K562 (cell line): ENCODE results near the gene SLC25A14. TPM values are rescaled to one million over a fixed set of nuclear protein-coding genes. Genes with fewer than 3 reads are reported as not detected.

Experiments used
- ATAC-seq: fragments of 200-7000 bp; cut with Tn5 transposase; 3 replicates; pipeline ENCODE4 v1.9.1; 2020; ENCODE audit warnings: moderate library complexity
- BruUV-seq: library from RNA; stranded (reverse); fragments of 400-500 nt; replicated peaks from 2 replicates; lab custom pipeline; 2021; lab: Mats Ljungman, UMichigan
- CTCF ChIA-PET: fragments of 300-600 bp; formaldehyde crosslinking; extraction: SDS; loops from one replicate; lab custom pipeline; 2021; ENCODE audit warnings: low intra/inter-chr PET ratio; lab: Yijun Ruan, JAX
- POLR2A ChIA-PET: fragments of 300-600, 350-650 bp; sonication (Branson Sonifier 250); formaldehyde crosslinking; extraction: SDS; loops from one replicate; lab custom pipeline; 2021; ENCODE audit warnings: antibody characterized with exemption, inconsistent platforms; lab: Yijun Ruan, JAX
- DNase-seq, 4 experiments: peaks; one replicate each; pipeline versions ENCODE4 v3.0.0 to v3.0.0-alpha.2; 2011 to 2018; ENCODE audit warnings: low spot score in 3 of 4, mixed read lengths in 3 of 4; ENCODE audit errors: extremely low read depth in 1 of 4
- FAIRE-seq: peaks from 2 replicates; lab custom pipeline; 2011; peaks lifted over from hg19 to GRCh38; lab: Jason Lieb, UNC
- H2AFZ ChIP-seq: 2 replicates; pipeline ENCODE4 v1.6.0; 2011; ENCODE audit warnings: low read depth, low read length, control low read depth, inconsistent platforms
- H3K27ac ChIP-seq: fragments of 200-600 bp; 3 replicates; pipeline ENCODE4 v1.8.0; 2011; ENCODE audit warnings: low read depth, mild to moderate bottlenecking, control low read depth, inconsistent platforms, low read length, moderate library complexity, mixed read lengths; ENCODE audit errors: extremely low read depth
- H3K27me3 ChIP-seq, 2 experiments: fragments of 300-600 bp in 1 of 2; 2 replicates in 1 of 2; 3 replicates in 1 of 2; pipeline versions ENCODE4 v1.6.0 to v1.8.0; 2011; ENCODE audit warnings: inconsistent platforms in 2 of 2, low read length in 2 of 2, mild to moderate bottlenecking in 1 of 2, mixed read lengths in 1 of 2, moderate library complexity in 1 of 2; ENCODE audit not compliant: control insufficient read depth in 2 of 2, insufficient read depth in 2 of 2
- H3K36me3 ChIP-seq: fragments of 300-600 bp; 3 replicates; pipeline ENCODE4 v1.8.0; 2011; ENCODE audit warnings: mild to moderate bottlenecking, low read length, inconsistent platforms; ENCODE audit not compliant: control insufficient read depth, insufficient read depth
- H3K4me1 ChIP-seq, 2 experiments: fragments of 200-600 bp in 1 of 2; replicated peaks in 1 of 2; 2 replicates in 1 of 2; 3 replicates in 1 of 2; pipeline versions ENCODE4 v1.5.1 to v1.8.0; 2011; ENCODE audit warnings: inconsistent platforms in 2 of 2, low read length in 2 of 2, mild to moderate bottlenecking in 1 of 2, mixed read lengths in 1 of 2, moderate library complexity in 1 of 2; ENCODE audit not compliant: control insufficient read depth in 2 of 2, insufficient read depth in 2 of 2
- H3K4me2 ChIP-seq: 2 replicates; pipeline ENCODE4 v1.6.1; 2011; ENCODE audit warnings: low read length, control low read depth, inconsistent platforms, mixed read lengths; ENCODE audit not compliant: insufficient read depth
- H3K4me3 ChIP-seq: fragments of 200-600 bp; sonication (generic), shearing (Covaris generic); 2 replicates; pipeline ENCODE4 v1.5.1; 2016; ENCODE audit warnings: control low read depth, inconsistent platforms
- H3K79me2 ChIP-seq: fragments of 200-600 bp; 3 replicates; pipeline ENCODE4 v1.8.0; 2011; ENCODE audit warnings: low read length, inconsistent platforms; ENCODE audit not compliant: control insufficient read depth, insufficient read depth
- H3K9ac ChIP-seq, 2 experiments: 2 replicates each; pipeline versions ENCODE4 v1.6.0 to v1.6.1; 2011; ENCODE audit warnings: low read depth in 2 of 2, low read length in 2 of 2, control low read depth in 1 of 2, inconsistent platforms in 1 of 2, mild to moderate bottlenecking in 1 of 2, mixed read lengths in 1 of 2; ENCODE audit not compliant: insufficient read depth in 1 of 2
- H3K9me1 ChIP-seq: one replicate; pipeline ENCODE4 v1.6.0; 2011; ENCODE audit warnings: inconsistent platforms, mild to moderate bottlenecking, low read length, moderate library complexity; ENCODE audit not compliant: control insufficient read depth, insufficient read depth
- H3K9me3 ChIP-seq: replicated peaks from 2 replicates; pipeline ENCODE4 v1.5.1; 2011; ENCODE audit warnings: low read depth, low read length, inconsistent platforms; ENCODE audit not compliant: control insufficient read depth, insufficient read depth
- H4K20me1 ChIP-seq: replicated peaks from 2 replicates; pipeline ENCODE4 v1.6.1; 2011; ENCODE audit warnings: low read length, inconsistent platforms, mixed read lengths; ENCODE audit not compliant: control insufficient read depth, insufficient read depth
- FOXP4 ChIP-seq: sonication (generic); formaldehyde crosslinking; IDR thresholded peaks from 2 replicates; pipeline ENCODE4 v1.8.0; 2022; ENCODE audit warnings: mild to moderate bottlenecking, missing genetic modification reagents, borderline replicate concordance
- NFE2 ChIP-seq: IDR thresholded peaks from 2 replicates; pipeline ENCODE4 v1.6.1; 2014; ENCODE audit warnings: antibody characterized with exemption, low read depth
- ZFP1 ChIP-seq: fragments of 450-650 bp; formaldehyde crosslinking; IDR thresholded peaks from 2 replicates; pipeline ENCODE4 v1.4.0; 2020; ENCODE audit warnings: mild to moderate bottlenecking, mixed read lengths
- ZSCAN32 ChIP-seq: fragments of 450-650 bp; formaldehyde crosslinking; IDR thresholded peaks from 2 replicates; pipeline ENCODE4 v1.4.0; 2020; ENCODE audit warnings: mild to moderate bottlenecking, moderate library complexity
- WGBS: fragments of 100-300 bp; shearing (Covaris generic); methylation state at CpG from one replicate; pipeline ENCODE4 v1.1.6; 2016; ENCODE audit warnings: low coverage, mixed read lengths; ENCODE audit not compliant: insufficient coverage; ENCODE audit errors: missing lambda C conversion rate; 5-methylcytosine and 5-hydroxymethylcytosine counted together
- in situ Hi-C: fragments of 300-500 bp; cut with MboI; formaldehyde crosslinking; loops from 4 replicates; pipeline ENCODE4 v1.15.0; 2018; ENCODE audit warnings: inconsistent platforms, mixed read lengths
- intact Hi-C: fragments of 100-400 bp; cut with micrococcal nuclease; formaldehyde crosslinking; loops from 2 replicates; pipeline ENCODE4 v1.14.2; 2022
- polyA plus RNA-seq, 8 experiments: library from polyadenylated mRNA; depleted of rRNA in 4 of 8; stranded (reverse) in 5 of 8; unstranded in 3 of 8; fragments of >200 nt; fragmentation: Nextera tagmentation in 2 of 8; fragmentation: Illumina TruSeq in 1 of 8; extraction: Ambion mirVana in 2 of 8; extraction: Trizol in 1 of 8; gene quantifications; 2 replicates each; pipeline versions ENCODE4 v1.2.1 to v1.2.3, GENCODE V29; 2011 to 2014; ENCODE audit warnings: inconsistent platforms in 1 of 8, missing spikeins in 1 of 8
- total RNA-seq, 7 experiments: library from RNA; depleted of rRNA in 6 of 7; stranded (reverse); fragments of >200 nt in 6 of 7; fragmentation: Illumina TruSeq in 2 of 7; extraction: Trizol in 2 of 7; gene quantifications; 2 replicates each; pipeline versions ENCODE4 v1.2.1 to v1.2.3, GENCODE V29; 2011 to 2021; ENCODE audit warnings: low replicate concordance in 1 of 7

The SLC25A14 gene
- total and polyA plus RNA-seq, 9 of the 15 experiments (the other 6 are each of a cell fraction or from before 2014, with no cell fraction given): 9.5 to 33.3 (median 15.8) TPM

DNA sequence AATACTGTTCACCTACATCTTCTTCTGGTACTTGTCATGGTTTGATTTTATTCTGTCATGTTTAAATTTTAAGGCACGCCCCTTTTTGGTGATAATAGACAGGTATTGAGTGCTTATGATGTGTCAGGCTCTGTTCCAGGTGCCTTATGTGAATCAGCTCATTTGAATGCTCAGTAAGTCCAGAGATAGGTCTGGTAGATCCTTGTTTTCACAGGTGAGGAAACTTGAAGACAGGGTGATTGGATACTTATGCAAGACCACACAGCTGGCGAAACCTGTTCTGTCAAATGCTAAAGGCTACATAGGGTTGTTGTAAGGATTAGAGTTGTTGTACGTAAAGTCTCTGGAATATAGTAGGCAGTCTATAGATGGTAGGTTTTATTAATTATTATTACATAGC lies 9.6 kb upstream of the SLC25A14 start:
- H3K27ac ChIP-seq: no peak overlapping the region
- BruUV-seq: no TSS peak
- H3K9ac ChIP-seq: no peak overlapping the region
- in situ Hi-C loops: no loop called here
- H3K4me3 ChIP-seq: no peak overlapping the region
- no peaks in the 10 kb centered on the region for H3K9me1 ChIP-seq
- 60% methylated on average over 3 of the region's 3 CpGs for WGBS
- no peaks in the 10 kb centered on the region for H3K36me3 ChIP-seq
- TF ChIP-seq ZSCAN32 (CRISPR knock-in tag) (no peak), FOXP4 (CRISPR knock-in tag) (no peak), ZFP1 (CRISPR knock-in tag) (no peak), NFE2 (no peak)
- TF ChIP-seq, all 486 proteins: peak for 0
- H3K4me2 ChIP-seq: no peak overlapping the region
- no peaks in the 10 kb centered on the region for H3K9me3 ChIP-seq
- no peak for DNase-seq
- H2AFZ ChIP-seq: no peak overlapping the region; the same call in 1 of the 2 replicates
- H3K79me2 ChIP-seq: no peaks in the 10 kb centered on the region
- H3K27me3 ChIP-seq: no peaks in the 10 kb centered on the region
- H4K20me1 ChIP-seq: no peaks in the 10 kb centered on the region
- ChIA-PET POLR2A (interaction anchor here (0.8 to 1.4 kb wide), 2 partner anchors 10 to 325 kb away, joined by 3 to 5 read pairs; partner anchors contain the start of gene SLC25A14), CTCF (interaction anchor here (0.6 to 0.8 kb wide), 3 partner anchors 210 to 704 kb away, joined by 3 to 4 read pairs (median 3); no protein-coding TSS in a partner anchor)
- intact Hi-C loops: loop anchor here (2.0 to 5.0 kb wide), 3 partner anchors 62 to 587 kb away; no protein-coding TSS in a partner anchor
- no peak for FAIRE-seq
- no peak for ATAC-seq
- peaks cover 0 to 2% of the 10 kb centered on the region in 2 experiments; a peak in 2 of 5 replicates for H3K4me1 ChIP-seq
